OCI-LY3 (cell line): ENCODE measurements around the gene PDE4C.

Experiments
- CTCF ChIP-seq: fragments of 200-600, 300-600 bp; sonication (generic); IDR thresholded peaks from 2 replicates; pipeline ENCODE4 v1.5.1; 2014; ENCODE audit warnings: antibody characterized with exemption, low read length, low read depth
- EZH2phosphoT487 ChIP-seq: fragments of 200-600 bp; shearing (Covaris generic); IDR thresholded peaks from 2 replicates; pipeline ENCODE4 v1.6.1; 2018; ENCODE audit warnings: antibody characterized with exemption, mixed run types, low read depth

GRCh38 chr19:18214779-18215433, 11.3 kb downstream of the PDE4C start:
- TF ChIP-seq CTCF (no peak), EZH2phosphoT487 (no peak)
